ENCODE data around the gene PDLIM5.

DNA sequence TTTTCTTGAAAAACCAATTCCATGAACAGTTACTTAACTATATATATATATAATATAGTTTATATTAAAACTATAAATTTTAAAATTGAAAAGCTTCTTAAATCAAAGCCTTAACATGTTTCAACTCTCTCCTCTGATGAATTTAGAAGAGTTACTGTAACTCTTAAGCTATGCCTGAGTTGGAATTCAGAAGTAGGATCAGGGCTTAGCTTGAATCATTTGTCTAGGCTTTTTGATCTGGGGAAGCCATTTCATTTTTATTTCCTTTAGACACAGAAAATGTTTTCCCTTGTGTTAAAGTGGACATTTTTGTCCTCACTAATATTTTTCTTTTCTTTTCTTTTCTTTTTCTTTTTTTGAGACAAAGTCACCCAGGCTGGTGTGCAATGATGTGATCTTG is 40.4 kb upstream of the PDLIM5 start:
- TF ChIP-seq POLR2AphosphoS5 (IDR thresholded peaks at IDR 0.05; ENCODE audit: low read depth, low read length) (no peak), TAF1 (IDR thresholded peaks at IDR 0.05; ENCODE audit: borderline replicate concordance, insufficient read depth, low read length) (no peak), SIN3A (IDR thresholded peaks at IDR 0.05; ENCODE audit: borderline replicate concordance, insufficient read depth, low read length) (no peak)
- TF ChIP-seq, protein P1, sequence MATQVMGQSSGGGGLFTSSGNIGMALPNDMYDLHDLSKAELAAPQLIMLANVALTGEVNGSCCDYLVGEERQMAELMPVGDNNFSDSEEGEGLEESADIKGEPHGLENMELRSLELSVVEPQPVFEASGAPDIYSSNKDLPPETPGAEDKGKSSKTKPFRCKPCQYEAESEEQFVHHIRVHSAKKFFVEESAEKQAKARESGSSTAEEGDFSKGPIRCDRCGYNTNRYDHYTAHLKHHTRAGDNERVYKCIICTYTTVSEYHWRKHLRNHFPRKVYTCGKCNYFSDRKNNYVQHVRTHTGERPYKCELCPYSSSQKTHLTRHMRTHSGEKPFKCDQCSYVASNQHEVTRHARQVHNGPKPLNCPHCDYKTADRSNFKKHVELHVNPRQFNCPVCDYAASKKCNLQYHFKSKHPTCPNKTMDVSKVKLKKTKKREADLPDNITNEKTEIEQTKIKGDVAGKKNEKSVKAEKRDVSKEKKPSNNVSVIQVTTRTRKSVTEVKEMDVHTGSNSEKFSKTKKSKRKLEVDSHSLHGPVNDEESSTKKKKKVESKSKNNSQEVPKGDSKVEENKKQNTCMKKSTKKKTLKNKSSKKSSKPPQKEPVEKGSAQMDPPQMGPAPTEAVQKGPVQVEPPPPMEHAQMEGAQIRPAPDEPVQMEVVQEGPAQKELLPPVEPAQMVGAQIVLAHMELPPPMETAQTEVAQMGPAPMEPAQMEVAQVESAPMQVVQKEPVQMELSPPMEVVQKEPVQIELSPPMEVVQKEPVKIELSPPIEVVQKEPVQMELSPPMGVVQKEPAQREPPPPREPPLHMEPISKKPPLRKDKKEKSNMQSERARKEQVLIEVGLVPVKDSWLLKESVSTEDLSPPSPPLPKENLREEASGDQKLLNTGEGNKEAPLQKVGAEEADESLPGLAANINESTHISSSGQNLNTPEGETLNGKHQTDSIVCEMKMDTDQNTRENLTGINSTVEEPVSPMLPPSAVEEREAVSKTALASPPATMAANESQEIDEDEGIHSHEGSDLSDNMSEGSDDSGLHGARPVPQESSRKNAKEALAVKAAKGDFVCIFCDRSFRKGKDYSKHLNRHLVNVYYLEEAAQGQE (IDR thresholded peaks at IDR 0.05; ENCODE audit: insufficient read depth in 1 of 2, low read depth in 2 of 2, low read length in 2 of 2): no peak
